Stimulated activated CD4-positive, alpha-beta T cell treated with anti-CD3 and anti-CD28 coated beads, TNF-alpha, amount 100 ng/mL, for 48 hours (primary cell): ENCODE results near the gene EFHC1.

Source experiments
- DNase-seq, 3 donors: peaks; one replicate each; pipeline ENCODE4 v3.0.0-alpha.2; 2020; ENCODE audit warnings: low read depth in 3 of 3

EFHC1 gene

GRCh38 chr6:52503323-52503747 lies 83.2 kb downstream of the EFHC1 start:
- no peak for DNase-seq

GRCh38 chr6:52503851-52504781 lies 84.0 kb downstream of the EFHC1 start:
- DNase-seq: no peak

- no peak for DNase-seq
Measured at GRCh38 chr6:52504782-52505136, 84.6 kb downstream of the EFHC1 start.

- DNase-seq: no peak
Measured at GRCh38 chr6:52505726-52506409, 85.7 kb downstream of the EFHC1 start.

- no peak for DNase-seq
Measured at GRCh38 chr6:52506476-52506875, 86.3 kb downstream of the EFHC1 start.

GRCh38 chr6:52507557-52508260 lies 87.6 kb downstream of the EFHC1 start:
- DNase-seq: no peak

- no peak for DNase-seq
Measured at GRCh38 chr6:52508261-52508739, 88.2 kb downstream of the EFHC1 start.

GRCh38 chr6:52509281-52510212 lies 89.4 kb downstream of the EFHC1 start:
- no peak for DNase-seq

GRCh38 chr6:52510213-52510562 lies 90.0 kb downstream of the EFHC1 start:
- DNase-seq: no peak

- DNase-seq: no peak
Measured at GRCh38 chr6:52511163-52511562, 91.0 kb downstream of the EFHC1 start.

- DNase-seq: no peak
Measured at GRCh38 chr6:52511572-52512151, 91.5 kb downstream of the EFHC1 start.

- DNase-seq: no peak
Measured at GRCh38 chr6:52512199-52512598, 92.1 kb downstream of the EFHC1 start.

GRCh38 chr6:52513464-52513863 lies 93.3 kb downstream of the EFHC1 start:
- DNase-seq: no peak

- DNase-seq: no peak
Measured at GRCh38 chr6:52513896-52514295, 93.8 kb downstream of the EFHC1 start.

GRCh38 chr6:52514514-52514913 lies 94.4 kb downstream of the EFHC1 start:
- DNase-seq: peak in 1 of 3 donors; percentile 9

GRCh38 chr6:52515219-52515960 lies 95.2 kb downstream of the EFHC1 start:
- no peak for DNase-seq

- no peak for DNase-seq
Measured at GRCh38 chr6:52516269-52516668, 96.1 kb downstream of the EFHC1 start.

GRCh38 chr6:52516943-52517342 lies 96.8 kb downstream of the EFHC1 start:
- no peak for DNase-seq

- peak; percentile 16 to 39 (median 37) for DNase-seq
Measured at GRCh38 chr6:52517502-52518278, 97.5 kb downstream of the EFHC1 start.
